ENCODE data around the gene MAPK1.
"Not testable (repeated sequence)": the region's sequence is repeated elsewhere in the genome, so short reads cannot be mapped to it uniquely, and the experiment has no call there.

MAPK1 gene

GRCh38 chr22:21823740-21824444, 43.6 kb downstream of the MAPK1 start:
- in situ Hi-C loops (cut with MboI; ENCODE audit: low sequenced_read_pairs) = no loop called here

GRCh38 chr22:21819183-21819770, 48.2 kb downstream of the MAPK1 start:
- in situ Hi-C loops (cut with MboI; ENCODE audit: low sequenced_read_pairs) = no loop called here

DNA sequence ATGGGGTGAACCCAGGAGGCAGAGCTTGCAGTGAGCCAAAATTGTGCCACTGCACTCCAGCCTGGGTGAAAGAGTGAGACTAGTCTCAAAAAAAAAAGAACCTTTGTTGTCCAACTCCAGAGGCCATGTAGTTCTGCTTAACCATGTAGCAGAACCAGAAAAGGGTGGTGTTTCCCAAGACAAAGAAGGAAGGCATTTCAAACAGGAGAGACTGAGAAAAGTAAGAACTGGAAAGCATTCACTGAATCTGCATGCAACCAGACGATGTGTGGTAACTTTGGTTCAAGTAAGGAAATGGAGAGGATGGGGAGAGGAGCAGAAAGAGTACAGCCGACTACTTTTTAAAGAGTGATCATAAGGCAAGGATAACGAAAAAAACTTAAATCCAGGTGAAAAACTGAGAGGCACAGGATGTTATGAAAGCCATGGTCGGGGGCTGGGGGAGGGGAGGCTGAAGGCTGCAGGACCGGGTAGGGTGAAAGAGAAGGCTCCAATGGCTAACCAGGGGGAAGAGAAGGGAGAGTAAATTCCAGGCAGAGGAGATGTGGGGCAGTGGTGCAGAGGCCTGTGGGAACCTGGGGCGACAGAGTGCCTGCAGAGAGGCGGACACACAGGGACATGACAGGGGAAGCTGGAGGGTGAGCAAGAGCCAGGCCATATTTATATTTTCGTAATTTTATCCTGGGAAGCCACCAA, 48.8 kb downstream of the MAPK1 start:
- in situ Hi-C loops (cut with MboI; ENCODE audit: low sequenced_read_pairs) = no loop called here

DNA sequence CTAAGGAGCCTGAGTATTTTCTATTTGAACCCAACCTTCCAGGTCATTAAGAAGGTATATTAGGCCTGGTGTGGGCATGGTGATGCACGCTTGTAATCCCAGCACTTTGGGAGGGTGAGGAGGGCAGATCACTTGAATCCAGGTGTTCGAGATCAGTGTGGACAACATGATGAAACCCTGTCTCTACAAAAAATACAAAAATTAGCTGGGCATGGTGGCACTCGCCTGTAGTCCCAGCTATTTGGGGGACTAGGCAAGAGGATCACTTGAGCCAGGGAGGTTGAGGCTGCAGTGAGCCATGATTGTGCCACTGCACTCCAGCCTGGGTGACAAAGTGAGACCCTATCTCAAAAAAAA, 50.0 kb downstream of the MAPK1 start:
- in situ Hi-C loops (cut with MboI; ENCODE audit: low sequenced_read_pairs) = not testable (repeated sequence)

GRCh38 chr22:21816787-21817496, 50.5 kb downstream of the MAPK1 start:
- in situ Hi-C loops (cut with MboI; ENCODE audit: low sequenced_read_pairs) = no loop called here

- in situ Hi-C loops (cut with MboI; ENCODE audit: low sequenced_read_pairs) = no loop called here
Observed at GRCh38 chr22:21816472-21816786, 51.0 kb downstream of the MAPK1 start.

DNA sequence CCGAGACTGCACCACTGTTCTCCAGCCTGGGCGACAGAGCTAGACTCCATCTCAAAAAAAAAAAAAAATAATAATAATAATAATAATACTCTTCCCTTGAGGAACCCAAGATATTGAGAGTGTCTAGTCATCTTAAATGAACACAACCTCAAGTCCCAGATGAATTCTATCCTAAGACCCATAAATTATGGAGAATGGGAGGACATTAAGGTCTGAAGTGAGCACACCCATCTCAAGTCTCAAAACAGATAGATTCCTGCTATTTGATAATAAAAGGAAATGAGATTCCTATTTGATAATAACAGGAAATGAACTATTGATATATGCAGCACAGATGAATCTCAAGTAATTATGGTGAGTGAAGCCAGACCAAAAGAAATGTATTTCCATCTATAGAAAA, 51.5 kb downstream of the MAPK1 start:
- in situ Hi-C loops (cut with MboI; ENCODE audit: low sequenced_read_pairs) = no loop called here

- in situ Hi-C loops (cut with MboI; ENCODE audit: low sequenced_read_pairs) = no loop called here
Observed at GRCh38 chr22:21815357-21815756, 52.1 kb downstream of the MAPK1 start.

DNA sequence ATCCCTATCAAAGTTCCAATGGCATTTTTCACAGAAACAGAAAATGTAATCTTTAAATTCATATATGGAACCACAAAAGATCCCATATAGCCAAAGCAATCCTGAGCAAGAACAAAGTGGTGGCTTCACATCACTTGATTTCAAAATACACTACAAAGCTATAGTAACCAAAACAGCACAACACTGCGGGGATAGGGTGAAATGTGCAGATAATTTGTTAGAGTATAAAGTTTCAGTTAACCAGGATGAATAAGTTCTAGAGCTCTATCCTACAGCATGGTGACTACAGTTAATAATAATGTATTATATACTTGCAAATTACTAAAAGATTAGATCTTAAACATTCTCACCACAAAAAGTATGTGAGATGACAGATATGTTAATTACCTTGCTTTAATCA, 55.5 kb downstream of the MAPK1 start:
- in situ Hi-C loops (cut with MboI; ENCODE audit: low sequenced_read_pairs) = no loop called here

- in situ Hi-C loops (cut with MboI; ENCODE audit: low sequenced_read_pairs) = no loop called here
Observed at GRCh38 chr22:21807544-21808529, 59.6 kb downstream of the MAPK1 start.

DNA sequence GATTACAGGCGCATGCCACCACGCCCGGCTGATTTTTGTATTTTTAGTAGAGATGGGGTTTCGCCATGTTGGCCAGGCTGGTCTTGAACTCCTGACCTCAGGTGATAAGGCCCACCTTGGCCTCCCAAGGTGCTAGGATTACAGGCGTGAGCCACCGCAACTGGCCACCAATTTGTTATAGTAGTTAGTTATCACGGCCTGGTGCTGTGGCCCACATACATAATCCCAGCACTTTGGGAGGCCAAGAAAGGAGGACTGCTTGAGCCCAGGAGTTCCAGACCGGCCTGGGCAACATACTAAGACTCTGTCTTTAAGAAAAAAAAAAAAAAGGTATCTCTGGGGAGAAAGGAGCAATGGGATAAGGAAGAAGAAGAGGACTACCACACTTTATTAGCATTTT, 62.1 kb downstream of the MAPK1 start:
- in situ Hi-C loops (cut with MboI; ENCODE audit: low sequenced_read_pairs) = not testable (repeated sequence)

DNA sequence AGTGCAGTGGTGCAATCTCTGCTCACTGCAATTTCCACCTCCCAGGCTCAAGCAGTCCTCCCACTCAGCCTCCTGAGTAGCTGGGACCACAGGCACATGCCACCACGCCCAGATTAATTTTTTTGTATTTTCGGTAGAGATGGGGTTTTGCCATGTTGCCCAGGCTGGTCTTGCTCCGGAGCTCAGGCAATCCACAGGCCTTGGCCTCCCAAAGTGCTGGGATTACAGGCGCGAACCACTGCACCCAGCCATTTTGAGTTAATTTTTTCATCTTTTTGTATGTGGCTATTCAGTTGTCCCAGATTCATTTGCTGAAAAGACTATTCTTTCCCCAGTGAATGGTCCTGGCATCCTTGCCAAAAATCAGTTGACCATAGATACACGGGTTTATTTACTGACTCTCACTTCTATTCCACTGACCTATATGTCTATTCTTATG, 63.6 kb downstream of the MAPK1 start:
- in situ Hi-C loops (cut with MboI; ENCODE audit: low sequenced_read_pairs) = no loop called here

GRCh38 chr22:21802673-21803072, 64.8 kb downstream of the MAPK1 start:
- in situ Hi-C loops (cut with MboI; ENCODE audit: low sequenced_read_pairs) = no loop called here

DNA sequence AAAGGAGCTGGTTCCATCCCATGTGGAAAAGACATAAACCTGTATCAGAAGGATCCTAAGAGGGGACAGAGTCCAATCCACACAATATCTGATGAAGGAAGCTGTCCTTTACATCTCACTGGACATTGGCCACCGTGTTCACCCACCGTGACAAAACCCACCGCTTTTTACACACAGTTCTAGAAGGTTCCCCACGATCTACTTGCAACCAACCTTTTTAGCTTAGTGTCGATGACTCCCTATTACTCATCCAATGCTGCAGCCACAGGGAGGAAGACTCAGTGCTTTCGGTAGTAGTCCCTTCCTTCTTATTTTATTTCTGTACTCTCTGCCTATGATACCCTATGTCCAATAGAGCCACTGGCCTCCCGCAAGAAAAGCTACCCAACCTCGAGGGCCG, 65.4 kb downstream of the MAPK1 start:
- in situ Hi-C loops (cut with MboI; ENCODE audit: low sequenced_read_pairs) = no loop called here

DNA sequence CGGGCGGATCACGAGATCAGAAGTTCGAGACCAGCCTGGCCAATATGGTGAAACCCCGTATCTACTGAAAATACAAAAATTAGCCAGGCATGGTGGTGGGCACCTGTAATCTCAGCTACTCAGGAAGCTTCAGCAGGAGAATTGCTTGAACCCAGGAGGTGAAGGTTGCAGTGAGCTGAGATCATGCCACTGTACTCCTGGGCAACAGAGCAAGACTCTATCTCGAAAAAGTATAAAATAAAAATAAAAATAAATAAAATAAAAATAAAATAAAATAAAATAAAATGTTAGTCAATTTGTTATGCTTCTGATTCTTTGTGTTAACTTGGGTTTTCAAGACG, 66.2 kb downstream of the MAPK1 start:
- in situ Hi-C loops (cut with MboI; ENCODE audit: low sequenced_read_pairs) = not testable (repeated sequence)

DNA sequence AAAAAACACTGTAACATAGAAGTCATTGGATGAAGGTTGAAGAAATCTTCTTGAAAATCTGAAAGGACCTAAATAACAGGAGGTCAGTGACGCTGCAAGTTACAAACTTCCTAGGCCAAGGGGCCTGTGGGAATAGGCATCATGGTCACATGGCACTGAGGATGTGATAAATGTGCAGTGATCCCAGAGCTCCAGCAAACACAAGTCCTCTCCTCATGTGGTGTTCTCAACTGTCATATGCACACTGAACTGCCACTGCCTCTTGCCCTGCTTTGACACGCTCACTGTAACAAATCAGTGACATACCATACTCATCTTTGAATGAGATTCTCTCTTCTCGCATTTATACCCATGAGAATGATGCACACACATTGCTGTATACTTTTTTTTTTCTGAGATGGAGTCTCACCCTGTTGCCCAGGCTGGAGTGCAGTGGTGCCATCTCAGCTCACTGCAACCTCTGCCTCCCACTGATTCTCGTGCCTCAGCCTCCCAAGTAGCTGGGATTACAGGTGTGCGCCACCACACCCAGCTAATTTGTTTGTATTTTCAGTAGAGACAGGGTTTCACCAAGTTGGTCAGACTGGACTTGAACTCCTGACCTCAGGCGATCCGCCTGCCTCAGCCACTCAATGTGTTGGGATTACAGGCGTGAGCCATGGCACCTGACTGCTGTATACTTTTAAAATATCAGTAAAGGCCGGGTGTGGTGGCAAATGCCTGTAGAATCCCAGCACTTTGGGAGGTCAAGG, 66.7 kb downstream of the MAPK1 start:
- in situ Hi-C loops (cut with MboI; ENCODE audit: low sequenced_read_pairs) = no loop called here

DNA sequence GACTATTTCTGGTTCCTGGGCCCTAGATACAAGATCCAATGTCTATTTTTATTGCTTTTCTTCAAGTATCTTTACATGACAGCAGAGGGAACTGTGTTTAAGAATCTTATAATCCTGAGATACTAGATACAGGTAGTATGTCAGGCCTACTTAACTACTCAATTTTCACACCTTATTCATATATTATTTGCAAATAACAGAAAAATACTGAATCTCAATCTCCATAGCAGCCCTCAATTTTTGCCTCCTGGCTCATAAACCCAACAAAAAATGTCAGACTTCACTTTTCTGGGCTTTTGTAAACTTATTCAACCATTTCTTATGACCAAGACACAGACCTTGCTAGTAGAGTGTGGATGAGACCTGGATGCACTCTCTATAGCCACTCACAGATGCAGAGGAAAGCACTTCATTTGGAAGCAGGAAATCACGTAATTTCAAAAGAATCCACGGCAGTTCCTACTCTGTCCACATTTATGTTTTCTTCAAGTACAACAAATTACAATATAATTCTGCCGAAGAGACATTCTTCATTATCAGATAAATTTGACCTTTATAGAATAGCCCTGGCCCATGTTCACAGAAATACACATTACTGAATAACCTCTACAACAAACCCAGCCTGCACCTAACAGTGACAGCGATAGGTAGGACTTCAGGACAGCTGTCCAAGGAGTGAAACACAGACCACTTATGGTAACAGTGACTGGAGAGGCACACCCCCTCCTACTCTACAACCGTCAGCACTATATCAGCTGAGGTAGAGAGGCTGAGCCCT, 69.8 kb downstream of the MAPK1 start:
- in situ Hi-C loops (cut with MboI; ENCODE audit: low sequenced_read_pairs) = no loop called here

GRCh38 chr22:21796863-21797262, 70.6 kb downstream of the MAPK1 start:
- in situ Hi-C loops (cut with MboI; ENCODE audit: low sequenced_read_pairs) = no loop called here

DNA sequence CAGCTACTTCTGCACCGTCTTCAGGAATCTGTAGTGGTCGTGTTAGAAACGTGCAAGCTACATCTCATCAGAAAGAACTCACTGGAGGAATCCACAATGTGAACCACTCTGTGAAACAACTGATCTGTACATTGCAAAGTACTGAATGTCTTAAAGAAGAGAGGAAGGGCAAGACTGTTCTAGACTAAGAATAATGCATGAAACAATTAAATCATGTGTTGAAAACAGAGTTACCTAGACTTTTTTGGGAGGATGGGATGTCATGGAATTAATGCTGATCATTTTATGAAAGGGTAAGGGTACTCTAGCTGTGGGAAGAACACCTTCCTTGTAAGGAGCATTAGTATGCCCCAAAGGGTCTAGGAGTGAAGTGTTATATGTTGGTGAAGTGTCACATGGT, 71.2 kb downstream of the MAPK1 start:
- in situ Hi-C loops (cut with MboI; ENCODE audit: low sequenced_read_pairs) = no loop called here

Measured in hTERT RPE-1 (cell line).